Activated CD4-positive, CD25-positive, alpha-beta regulatory T cell (primary cell): ENCODE results near the gene VRK3.
"Not testable (repeated sequence)": the region's sequence is repeated elsewhere in the genome, so short reads cannot be mapped to it uniquely, and the experiment has no call there.

Experiments used
- DNase-seq, 4 experiments: peaks; one replicate each; lab custom pipeline; 2025; lab: John Stamatoyannopoulos, UW

Gene VRK3

GRCh38 chr19:49988007-49988406, 37.2 kb downstream of the VRK3 start:
- DNase-seq, result no peak

GRCh38 chr19:49987159-49987698, 37.9 kb downstream of the VRK3 start:
- peak; percentile 34 to 48 (median 44) for DNase-seq

GRCh38 chr19:49986354-49986753, 38.8 kb downstream of the VRK3 start:
- no peak for DNase-seq

DNA sequence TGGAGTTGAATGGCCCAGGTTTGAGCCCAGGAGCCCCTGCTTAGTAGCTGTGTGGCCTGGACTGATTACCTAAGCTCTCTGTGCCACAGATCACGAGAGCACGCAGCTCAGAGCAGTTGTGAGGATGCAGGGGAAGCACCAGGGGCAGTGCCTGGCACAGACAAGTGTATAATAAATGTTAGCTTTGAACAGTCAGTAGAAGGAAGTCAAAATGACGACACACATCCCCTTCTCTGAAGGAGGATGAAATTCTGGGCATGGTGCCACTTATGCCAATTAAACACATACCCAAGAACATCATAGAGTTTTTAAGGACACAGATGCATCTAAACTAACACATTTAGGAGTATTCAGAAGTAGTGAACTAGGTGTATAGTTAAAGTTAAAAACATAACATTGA, 39.3 kb downstream of the VRK3 start:
- no peak for DNase-seq

DNA sequence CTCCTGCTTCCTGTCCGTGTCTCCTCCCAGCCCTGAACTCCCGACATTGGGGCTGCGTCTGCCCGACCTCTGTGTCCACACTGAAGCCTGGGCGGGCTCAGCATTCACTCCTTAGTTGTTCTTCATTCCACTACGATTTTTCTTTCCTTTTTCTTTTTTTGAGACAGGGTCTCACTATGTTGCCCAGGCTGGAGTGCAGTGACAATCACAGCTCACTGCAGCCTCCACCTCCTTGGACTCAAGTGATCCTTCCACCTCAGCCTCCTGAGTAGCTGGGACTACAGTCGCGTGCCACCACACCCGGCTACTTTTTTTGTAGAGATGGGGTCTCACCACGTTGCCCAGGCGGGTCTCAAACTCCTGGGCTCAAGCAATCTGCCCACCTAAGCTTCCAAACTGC, 40.7 kb downstream of the VRK3 start:
- DNase-seq, result no peak

- peak; percentile 58 to 81 (median 63) for DNase-seq
Measured at GRCh38 chr19:49983645-49984229, 41.4 kb downstream of the VRK3 start.

- no peak for DNase-seq
Measured at GRCh38 chr19:49981603-49982593, 43.3 kb downstream of the VRK3 start.

- no peak for DNase-seq
Measured at GRCh38 chr19:49978324-49978723, 46.8 kb downstream of the VRK3 start.

DNA sequence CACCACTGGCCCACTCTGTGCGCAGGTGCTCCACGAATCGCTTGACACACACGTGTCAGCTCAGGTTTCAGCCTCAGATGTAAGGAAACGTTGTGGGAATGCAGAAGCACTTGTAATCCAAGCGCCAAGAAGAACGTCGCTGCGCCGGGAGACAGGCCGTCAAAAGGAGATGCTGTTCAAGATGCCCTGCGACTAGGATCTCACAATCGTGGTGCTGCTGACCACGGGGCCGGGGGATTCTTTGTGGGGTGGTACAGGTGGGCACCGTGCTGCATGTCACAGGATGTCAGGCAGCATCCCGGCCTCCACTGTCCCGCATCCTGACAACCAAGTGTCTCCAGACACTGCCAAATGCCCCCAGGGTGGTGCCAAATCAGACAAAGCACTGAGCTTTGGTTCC, 47.3 kb downstream of the VRK3 start:
- DNase-seq, result no peak

DNA sequence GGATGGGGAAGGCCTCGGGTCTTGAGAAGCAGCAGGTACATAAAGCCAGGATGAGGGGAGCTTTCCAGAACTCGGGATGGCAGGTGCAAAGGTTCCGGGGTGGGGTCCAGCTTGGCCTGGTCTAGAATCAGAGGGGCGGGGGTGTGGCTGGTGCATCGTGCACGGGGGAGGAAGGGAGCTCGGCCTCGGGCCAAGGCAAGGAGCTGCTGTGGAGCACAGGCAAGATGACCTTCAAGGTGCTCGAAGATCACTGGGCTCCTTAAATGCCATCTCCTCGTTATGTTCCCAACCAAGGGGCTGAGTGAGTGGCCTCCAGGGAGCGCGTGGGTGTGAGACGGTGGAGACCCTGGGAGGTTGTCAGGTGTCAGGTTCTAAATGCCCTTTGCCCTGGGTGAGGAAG, 48.1 kb downstream of the VRK3 start:
- DNase-seq, result no peak

GRCh38 chr19:49976496-49976895, 48.7 kb downstream of the VRK3 start:
- no peak for DNase-seq

DNA sequence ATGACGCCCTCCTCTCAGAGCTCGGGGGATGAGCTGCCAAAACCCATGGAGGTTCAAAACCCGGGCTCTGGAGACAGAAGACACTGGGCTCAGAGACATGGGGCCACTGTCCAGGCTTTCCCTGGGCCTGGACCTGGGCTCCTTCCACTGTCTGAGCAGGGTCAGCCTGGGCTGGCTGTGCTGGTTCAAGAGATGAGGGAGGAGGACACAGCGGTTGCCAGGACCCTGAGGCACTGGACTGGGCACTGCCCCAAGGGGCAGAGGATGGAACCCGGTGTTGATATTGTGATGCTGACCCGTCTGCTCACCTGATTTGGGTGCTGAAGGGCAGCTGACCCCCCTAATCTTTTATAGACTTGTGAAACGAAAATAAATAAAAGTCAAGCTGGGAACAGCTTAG, 50.1 kb downstream of the VRK3 start:
- no peak for DNase-seq

- no peak for DNase-seq
Measured at GRCh38 chr19:49973987-49974386, 51.2 kb downstream of the VRK3 start.

- no peak for DNase-seq
Measured at GRCh38 chr19:49972841-49973240, 52.3 kb downstream of the VRK3 start.

- DNase-seq, result no peak
Measured at GRCh38 chr19:49971991-49972411, 53.2 kb downstream of the VRK3 start.

GRCh38 chr19:49969355-49969754, 55.8 kb downstream of the VRK3 start:
- not testable (repeated sequence) for DNase-seq

- no peak for DNase-seq
Measured at GRCh38 chr19:49968279-49968922, 56.8 kb downstream of the VRK3 start.

DNA sequence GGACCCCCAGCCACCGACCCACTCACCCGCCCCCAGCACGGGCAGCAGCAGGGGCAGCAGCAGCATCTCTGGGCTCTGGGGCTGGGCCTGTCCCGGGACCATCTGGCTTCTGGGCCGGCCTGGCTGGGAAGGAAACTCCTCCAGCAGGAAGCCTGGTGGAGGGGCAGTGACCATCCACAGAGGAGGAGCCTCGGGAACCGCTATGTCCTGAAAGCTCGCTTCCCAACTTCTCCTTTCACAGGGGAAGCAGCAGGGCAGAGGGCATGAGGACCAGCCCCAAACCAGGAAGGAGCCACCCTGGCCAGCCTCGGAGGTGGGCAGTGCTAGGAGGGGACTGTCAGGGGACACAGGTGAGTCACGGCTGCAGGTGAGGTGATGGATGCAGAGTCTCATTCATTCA, 64.2 kb downstream of the VRK3 start, which contains the start of gene SIGLEC11:
TSS of gene SIGLEC11 (minus strand) at position 193 of the 400 bp plus-strand sequence. CDS start at position 102, 91 bp downstream.
- DNase-seq, result not testable (repeated sequence)

DNA sequence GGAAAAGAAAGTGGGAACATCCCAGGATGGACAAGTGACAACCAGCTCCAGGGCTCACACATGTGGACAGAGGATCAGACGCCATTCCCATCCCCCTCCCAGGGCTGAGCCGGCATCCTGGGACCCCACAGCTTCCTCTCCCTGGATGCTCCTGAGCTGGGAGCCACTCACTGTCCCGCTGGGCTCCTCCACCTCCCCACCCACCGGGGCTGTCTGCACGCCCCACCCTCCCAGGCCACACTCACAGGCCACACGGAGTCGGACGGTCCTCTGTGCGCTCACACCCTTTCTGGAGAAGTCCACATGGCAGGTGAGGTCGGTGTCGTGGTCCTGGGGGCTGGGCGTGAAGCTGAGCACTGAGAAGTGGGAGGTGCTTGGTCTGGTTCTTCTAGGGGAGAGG, 65.3 kb downstream of the VRK3 start:
- DNase-seq, result not testable (repeated sequence)

GRCh38 chr19:49958596-49958995, 66.6 kb downstream of the VRK3 start:
- not testable (repeated sequence) for DNase-seq

- DNase-seq, result not testable (repeated sequence)
Measured at GRCh38 chr19:49958144-49958543, 67.0 kb downstream of the VRK3 start.

GRCh38 chr19:49957262-49957915, 67.8 kb downstream of the VRK3 start:
- DNase-seq, result no peak
